IPS-NIHi7 (cell line): Measurements from ENCODE around the gene ANKS3.

Experiments
- DNase-seq: peaks from one replicate; pipeline ENCODE4 v3.0.0; 2012; ENCODE audit warnings: mixed read lengths; ENCODE audit errors: extremely low spot score

Gene ANKS3

DNA sequence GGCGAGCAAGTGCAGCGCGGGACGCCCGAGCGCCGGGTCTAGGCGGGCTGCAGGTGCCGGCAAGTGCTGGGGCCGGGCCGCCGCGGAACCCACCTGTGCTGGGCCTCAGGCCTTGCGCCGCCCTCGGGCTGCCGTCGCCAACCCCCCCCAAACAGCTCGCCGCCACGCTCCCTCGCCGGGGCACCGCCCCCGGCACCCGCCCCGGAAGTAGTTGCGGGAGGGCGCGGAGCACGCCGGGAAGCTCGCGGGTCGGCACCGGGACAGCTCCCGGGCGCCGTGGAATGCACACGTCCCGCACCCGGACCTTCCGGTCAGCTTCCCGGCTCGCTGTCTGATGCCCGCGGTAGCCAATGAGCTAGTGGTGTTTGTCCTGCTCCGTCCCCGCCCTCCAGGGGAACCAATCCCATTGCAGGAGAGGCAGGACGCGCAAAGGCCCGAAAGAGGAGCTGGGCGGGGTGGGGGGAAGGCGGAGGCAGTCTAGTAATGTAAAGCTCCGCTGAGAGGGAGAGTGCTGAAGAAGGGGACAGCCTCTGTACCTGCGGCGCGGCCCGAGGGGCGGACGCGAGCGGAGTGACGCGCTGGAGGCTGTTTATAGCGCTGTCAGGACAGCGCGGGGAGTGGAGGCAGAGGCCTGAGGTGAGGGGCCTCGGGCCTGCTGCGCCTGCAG lies at the start of gene ANKS3, which contains the start of gene DNAAF8:
Gene ANKS3, minus strand, starts transcription at position 209 of the 667 bp plus-strand sequence. CDS start 4,122 bp downstream, outside the sequence.
Gene DNAAF8, plus strand, starts transcription at position 475 of the 667 bp plus-strand sequence. CDS start 1,978 bp downstream, outside the sequence.
- DNase-seq: peak; percentile 99

DNA sequence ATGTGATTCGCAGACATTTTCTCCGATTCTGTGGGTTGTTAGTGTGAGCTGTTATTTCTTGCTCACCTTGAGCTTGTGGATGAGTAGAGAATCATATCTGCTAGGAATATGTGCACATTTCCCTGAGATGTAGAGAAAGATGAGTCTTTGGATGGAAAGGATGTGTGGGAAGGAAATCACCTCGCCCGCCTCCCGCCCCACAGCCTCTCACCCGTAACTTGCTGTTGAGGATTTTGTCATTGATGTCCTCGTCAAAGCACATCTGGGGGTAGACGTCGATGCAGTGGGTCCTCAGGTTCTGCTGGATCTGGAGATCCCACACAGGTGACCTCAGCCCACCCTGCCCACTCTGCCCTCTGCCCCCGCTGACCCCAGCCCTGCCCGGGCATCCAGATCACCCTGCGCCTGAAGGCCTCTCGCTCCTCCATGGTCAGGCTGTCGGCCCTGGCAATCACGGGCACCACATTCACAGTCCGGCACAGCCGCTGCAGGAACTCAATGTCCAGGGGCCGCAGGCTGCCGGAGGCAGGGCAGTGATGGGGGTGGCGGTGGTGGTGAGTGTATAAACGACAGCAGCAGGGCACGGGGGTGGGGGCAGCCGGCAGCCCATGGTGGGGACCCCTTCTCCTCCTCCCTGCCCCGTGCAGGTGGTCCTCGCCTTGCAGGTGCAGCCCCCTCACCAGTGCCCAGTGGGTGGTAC lies 49.3 kb upstream of the ANKS3 start:
- DNase-seq: no peak

DNA sequence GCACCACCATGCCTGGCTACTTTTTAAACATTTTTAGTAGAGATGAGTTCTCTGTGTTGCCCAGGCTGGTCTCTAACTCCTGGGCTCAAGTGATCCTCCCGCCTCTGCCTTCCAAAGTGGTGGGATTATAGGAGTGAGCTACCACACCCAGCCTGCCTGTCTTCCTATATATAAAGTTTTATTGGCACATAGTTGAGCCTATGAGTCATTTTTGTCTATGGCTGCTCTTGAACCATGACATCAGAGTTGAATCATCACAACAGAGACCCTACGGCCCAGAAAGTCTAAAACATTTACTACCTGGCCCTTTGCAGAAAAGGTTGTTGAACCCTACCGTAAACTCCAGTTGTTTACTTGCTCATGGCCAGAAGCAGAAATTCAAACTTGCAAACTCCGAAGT lies 46.2 kb upstream of the ANKS3 start:
- no peak for DNase-seq

GRCh38 chr16:4778050-4778392 lies 44.0 kb upstream of the ANKS3 start:
- no peak for DNase-seq

GRCh38 chr16:4777339-4778049 lies 43.4 kb upstream of the ANKS3 start:
- no peak for DNase-seq

DNA sequence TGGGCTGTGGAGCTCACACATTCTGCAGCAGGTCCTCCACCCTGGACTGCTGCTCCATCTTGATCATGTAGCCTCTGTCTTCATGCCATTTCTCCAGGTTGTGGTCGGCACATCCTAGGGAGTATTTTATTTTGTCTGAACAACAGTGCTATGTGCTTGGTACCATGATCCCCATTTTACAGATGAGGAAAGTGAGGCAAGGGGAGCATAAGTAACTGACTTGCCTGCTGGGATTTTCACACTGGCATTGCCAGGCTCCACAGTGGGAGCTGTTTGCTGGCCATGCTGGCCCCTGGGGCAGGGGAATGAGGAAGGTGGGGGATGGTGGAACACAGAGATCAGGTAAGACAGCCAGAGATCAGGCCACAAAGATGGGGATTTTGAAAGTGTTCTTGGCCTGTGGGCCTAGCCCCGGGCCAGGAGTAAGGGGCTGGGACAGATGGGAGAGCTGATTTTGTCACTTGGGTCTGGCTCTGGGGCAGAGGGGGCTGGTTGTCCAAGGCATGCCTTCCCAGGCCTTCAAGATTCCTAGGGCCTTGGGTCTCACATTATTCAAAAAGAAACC lies 42.2 kb upstream of the ANKS3 start:
- no peak for DNase-seq

DNA sequence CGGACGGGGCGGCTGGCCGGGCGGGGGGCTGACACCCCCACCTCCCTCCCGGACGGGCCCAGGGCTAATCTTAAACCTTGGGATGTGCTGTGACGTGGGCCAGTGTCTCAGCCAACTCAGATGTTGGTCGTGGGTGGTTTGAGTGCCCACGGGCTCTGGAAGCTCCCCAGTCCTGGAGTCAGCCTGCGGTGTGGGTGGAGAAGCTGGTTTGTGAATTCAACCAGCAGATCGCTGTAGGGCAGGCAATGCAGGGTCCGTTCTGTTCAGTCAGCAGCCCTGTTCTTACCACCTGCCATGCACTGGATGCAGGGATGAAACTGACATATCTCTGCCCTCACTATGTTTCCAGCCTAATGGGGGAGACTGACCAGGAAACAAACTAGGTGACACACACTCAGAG lies 40.9 kb upstream of the ANKS3 start:
- DNase-seq: no peak

- no peak for DNase-seq
Observed at GRCh38 chr16:4772351-4772750, 38.3 kb upstream of the ANKS3 start.

- DNase-seq: no peak
Observed at GRCh38 chr16:4771646-4772045, 37.6 kb upstream of the ANKS3 start.

GRCh38 chr16:4769306-4769638 lies 35.2 kb upstream of the ANKS3 start:
- no peak for DNase-seq

DNA sequence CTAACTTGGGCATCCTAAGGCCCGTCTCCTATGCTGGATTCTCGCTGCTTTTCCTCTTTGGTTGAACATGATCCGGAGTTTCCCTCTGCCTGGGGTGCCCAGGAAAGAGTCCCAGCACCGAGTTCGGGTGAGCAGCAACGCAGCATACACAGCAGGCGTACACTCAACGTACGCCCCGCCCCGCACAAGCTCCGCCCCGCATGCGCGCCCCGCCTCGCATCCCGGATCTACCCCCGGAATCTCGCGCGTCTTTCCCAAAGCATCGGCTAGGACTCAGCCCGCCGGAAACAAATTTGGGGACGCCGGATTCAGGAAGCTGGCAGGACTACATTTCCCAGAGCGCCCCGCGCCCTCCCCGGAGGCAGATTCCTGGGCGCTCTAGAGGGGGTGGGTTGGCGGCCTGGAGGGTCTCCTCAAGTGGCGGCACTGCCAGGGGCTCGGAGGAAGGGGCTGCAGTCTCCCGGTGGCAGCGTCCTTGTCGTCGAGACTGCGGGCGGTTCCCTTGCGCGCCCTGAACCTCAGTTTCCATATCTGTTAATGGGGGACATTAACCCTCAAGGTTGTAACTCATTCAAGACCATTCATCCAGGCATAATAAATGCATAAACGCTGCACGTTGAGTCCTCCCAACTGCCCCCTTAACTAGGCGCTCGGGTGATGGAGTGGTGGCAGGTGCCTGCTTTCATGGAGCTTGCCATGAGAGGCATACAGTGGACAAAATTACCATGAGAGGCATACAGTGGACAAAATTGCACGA lies 34.7 kb upstream of the ANKS3 start:
- peak; percentile 98 for DNase-seq

DNA sequence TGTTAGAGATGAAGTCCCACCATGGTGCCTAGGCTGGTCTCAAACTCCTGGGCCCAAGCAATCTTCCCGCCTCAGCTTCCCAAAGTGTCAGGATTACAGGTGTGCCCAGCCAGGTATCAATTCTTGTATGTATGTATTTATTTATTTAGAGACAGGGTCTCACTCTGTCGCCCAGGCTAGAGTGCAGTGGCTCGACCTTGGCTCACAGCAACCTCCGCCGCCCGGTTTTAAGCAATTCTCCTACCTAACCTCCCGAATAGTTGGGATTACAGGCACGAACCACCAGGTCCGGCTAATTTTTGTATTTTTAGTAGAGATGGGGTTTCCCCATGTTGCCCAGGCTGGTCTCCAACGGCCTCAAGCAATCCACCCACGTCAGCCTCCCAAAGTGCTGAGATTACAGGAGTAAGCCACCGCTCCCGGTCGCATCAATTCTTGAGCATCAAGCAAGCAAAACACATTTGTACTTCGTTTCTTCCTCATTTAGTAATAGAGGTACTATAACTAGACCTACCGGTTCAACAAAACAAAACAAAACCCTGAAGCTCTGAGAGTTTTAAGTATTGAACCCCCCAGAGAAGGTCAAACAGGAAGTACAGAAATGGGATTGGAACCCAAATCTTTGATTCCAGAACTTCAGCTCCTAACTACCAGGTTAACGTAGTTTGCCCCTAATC lies 33.9 kb upstream of the ANKS3 start:
- DNase-seq: no peak

- DNase-seq: peak; percentile 98
Observed at GRCh38 chr16:4766875-4767628, 33.0 kb upstream of the ANKS3 start, which contains the start of gene ZNF500. Gene ZNF500, minus strand, starts transcription at chr16:4767162. Its CDS starts 1,184 bp downstream, at chr16:4765978.

GRCh38 chr16:4765511-4766474 lies 31.7 kb upstream of the ANKS3 start:
- DNase-seq: no peak

DNA sequence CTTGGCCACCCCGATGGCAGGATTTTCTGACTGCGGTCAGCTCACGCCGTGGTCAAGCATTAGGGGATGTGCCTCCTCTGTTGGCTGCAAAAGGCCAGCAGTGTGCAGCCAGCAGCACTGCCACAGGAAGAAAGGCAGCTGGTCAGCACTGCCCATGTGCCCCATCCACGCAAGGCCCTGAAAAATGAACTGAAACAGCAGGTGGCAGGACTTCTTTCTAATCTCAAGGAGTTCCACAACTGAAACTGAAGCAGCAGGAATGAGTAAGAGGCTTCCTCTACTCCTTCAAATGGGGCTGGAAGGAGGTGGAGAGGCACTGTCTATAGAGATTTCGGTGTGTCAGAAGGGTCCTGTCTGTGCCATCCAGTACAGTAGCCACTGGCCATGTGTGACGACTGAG lies 29.7 kb upstream of the ANKS3 start:
- DNase-seq: no peak

GRCh38 chr16:4762205-4762604 lies 28.1 kb upstream of the ANKS3 start:
- DNase-seq: no peak

DNA sequence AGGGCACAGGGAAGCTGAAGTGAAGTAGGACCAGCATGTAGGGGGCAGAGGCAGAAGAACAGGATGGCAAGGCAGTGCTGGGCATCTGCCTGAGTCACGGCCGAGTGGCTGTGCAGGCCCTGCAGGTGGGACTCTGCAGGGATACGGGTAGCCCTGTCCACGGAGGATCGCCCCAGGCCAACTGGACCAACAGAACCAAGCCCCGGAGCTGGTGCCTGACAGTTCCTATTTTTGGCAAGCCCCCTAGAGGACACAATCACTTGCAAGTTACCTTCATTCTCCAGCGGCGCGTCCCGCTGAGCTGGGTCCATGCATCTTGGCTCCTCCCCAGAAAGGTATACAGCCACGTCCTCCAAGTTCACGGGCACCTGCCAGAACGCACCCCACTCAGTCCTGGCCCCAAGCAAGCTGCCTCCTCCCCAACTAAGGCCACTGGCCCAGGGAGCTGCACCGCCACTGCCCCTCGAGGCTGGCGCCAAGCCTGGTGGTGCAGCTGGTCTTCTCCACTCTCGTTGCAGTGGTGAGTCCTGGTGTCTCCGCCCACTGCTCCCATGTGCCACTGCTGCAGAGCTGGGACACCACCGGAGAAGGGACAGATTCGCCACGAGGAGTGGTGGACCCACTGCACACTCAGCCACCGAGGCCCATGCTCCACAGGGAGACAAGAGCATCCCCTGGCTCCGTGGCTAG lies 26.3 kb upstream of the ANKS3 start:
- no peak for DNase-seq

DNA sequence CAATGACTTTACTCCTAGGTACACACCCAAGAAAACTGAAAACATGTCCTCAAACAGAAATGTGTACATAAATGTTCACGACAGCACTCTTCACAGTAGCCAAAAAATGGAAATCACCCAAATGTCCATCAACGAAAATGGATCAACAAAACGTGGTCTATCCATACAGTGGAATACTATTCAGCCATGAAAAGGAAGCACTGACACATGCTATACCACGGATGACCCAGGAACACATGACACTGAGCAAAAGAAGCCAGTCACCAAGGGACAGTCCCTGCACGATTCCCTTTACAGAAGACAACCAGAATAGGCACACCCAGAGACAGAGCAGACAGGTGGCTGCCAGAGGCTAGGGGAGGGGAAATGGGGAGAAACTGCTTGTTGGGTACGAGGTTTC lies 21.6 kb upstream of the ANKS3 start:
- DNase-seq: no peak

DNA sequence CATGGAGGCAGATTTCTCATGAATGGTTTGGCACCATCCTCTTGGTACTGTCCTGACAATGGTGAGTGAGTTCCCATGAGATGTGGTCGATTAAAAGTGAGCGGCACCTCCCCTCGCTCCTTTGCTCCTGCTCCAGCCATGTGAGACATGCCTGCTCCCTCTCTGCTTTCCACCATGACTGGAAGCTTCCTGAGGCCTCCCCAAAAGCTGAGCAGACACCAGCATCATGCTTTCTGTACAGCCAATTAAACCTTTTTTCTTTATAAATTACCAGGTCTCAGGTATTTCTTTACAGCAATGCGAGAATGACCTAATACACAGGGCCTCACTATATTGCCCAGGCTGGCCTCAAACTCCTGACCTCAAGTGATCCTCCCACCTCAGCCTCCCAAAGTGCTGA lies 20.8 kb upstream of the ANKS3 start:
- DNase-seq: no peak
